Activated T-cell treated with anti-CD3 and anti-CD28 coated beads for 24 hours (primary cell): ENCODE data around the gene NTM.

Source experiments
- DNase-seq: peaks from one replicate; pipeline ENCODE4 v3.0.0-alpha.2; 2020; ENCODE audit warnings: low read depth

The NTM gene

DNA sequence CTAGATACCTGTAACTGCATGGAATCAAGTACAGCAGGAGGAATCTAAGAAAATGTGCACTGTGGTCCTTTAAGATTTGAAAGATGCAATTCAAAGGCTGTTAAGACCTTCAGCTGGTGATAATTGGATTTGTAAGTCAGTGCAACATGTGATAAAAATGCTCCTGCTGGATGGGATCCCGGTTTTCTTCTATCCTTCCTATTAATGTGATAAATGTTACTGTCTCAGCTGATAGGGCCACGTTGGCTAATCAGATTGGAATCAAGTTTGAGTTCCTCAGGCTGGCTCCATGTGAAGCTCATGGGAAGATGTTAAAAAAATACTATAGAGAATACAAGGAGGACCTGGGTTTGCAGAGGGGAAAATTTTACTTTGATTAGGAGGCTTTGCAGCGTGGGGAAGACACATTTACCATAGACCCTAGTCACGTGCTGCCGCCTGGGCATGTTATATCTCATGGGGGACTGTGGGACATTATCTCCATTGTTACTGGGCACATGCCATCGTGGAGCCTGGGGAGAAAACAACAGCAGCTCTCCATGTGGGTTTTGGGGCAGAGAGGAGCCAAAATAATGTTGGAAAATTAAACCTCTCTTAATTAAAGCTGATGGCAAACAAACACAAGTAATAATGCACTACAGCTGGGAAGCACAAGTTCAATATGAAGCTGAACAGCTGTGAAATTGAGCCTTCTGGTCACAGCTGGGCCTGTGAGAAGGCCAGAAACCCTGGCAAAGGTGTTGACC lies 652.5 kb downstream of the NTM start:
- DNase-seq, result no peak

DNA sequence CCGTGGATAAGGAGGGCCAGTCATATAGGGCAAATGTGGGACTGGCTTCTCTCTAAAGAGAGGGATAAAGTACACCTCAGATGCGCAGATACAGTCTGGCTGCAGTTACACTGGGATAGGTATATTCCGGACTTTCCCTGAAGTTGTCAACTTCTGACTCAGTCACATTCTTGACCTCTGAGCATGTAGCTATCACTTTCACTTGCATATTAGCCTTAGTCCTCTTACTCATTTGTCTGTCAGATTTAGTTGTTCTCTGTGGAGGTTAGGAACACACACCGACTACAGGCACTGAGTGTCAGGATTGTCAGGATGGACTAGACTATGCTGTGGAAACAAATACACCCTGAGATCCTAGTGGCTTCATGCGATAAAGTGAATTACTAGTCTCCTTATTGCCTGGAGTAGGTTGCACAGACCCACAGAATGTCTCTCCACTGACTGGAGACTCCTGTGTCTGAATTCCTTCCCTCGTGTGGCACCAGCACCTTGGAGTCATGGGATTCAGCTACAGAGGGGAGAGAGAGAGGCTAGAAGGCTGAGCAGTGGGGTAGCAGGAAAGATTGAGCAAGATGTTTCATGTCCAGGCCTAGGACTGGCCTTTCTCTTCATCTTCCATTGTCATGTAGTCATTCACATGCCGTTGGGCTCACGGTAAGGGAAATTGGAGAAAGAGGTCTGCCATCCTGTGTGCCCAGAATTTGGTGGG lies 654.3 kb downstream of the NTM start:
- no peak for DNase-seq

- DNase-seq, result no peak
These were observed 656.3 kb downstream of the NTM start for GRCh38 chr11:132026746-132027145.

- no peak for DNase-seq
These were observed 658.2 kb downstream of the NTM start for GRCh38 chr11:132028380-132029240.

GRCh38 chr11:132030896-132031295 lies 660.5 kb downstream of the NTM start:
- DNase-seq, result no peak

GRCh38 chr11:132032555-132032954 lies 662.1 kb downstream of the NTM start:
- DNase-seq, result no peak

GRCh38 chr11:132033051-132033450 lies 662.6 kb downstream of the NTM start:
- no peak for DNase-seq

DNA sequence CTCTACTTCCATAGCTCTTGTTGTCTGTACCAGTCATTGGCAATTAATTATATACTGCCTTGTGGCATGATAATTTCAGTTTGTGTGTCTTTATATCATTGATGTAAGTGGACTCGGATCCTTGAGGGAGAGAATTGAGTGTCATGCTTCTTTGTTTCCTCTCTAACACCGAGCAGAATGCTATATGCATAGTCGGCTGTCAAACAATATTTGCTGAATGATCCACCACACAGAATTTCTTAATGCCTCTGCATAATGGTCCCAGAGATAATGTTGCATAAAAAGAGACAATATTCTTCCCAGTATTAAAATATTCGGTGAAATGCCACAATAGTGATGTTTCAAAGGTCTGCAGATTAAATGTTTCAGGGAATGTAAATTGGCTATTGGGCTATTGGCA lies 664.8 kb downstream of the NTM start:
- DNase-seq, result no peak

- no peak for DNase-seq
These were observed 665.4 kb downstream of the NTM start for GRCh38 chr11:132035766-132036165.

- no peak for DNase-seq
These were observed 665.8 kb downstream of the NTM start for GRCh38 chr11:132036220-132036619.

DNA sequence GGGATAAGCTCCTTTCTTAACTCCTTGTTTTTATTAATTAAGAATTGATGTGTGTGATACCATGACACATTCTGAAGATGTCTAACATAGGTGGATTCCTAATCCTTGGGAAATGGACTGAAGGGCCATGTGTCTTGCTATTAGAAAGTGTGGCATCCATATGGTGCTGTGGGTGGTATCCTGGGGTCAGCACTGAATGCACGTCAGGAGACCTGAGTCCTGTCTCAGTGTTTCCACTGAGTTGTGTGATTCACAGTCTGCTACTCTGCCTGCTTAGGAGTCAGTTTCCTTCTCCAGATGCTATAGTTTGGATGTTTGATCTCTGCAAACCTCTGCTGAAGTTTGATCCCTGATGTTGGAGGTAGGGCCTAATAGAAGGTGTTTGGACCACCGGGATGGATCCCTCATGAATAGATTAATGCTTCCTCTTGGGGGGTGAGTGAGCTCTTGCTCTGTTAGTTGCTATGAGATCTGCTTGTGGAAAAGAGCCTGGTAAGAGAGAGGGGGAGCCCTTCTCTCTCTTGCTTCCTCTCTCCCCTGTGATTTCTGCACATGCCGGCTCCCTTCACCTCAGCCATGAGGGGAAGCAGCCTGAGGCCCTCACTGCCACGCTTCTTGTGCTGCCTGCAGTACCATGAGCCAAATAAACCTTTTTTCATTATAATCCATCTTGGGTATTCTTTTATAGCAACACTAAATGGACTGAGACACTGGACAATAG lies 666.5 kb downstream of the NTM start:
- DNase-seq, result no peak

GRCh38 chr11:132037467-132037862 lies 667.0 kb downstream of the NTM start:
- DNase-seq, result no peak

DNA sequence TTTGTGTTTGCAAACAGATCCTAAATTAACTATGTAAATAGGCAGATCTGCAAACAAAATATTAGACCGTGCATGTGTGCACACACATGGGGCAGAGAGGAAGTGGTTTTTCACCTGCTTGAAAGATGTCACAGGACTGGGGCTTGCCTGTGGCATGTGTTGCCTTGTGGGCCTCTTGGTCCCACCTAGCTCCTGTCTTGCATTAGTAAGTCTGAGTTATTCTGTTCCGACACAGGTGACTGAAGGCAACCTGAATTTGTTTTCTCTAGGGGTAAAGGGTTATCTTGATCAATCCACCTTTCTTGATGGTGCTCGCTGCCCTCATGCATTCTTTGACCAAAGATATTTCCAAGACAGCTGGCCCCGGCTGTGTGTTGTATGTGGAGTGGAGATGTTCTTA lies 667.5 kb downstream of the NTM start:
- no peak for DNase-seq

- no peak for DNase-seq
These were observed 669.1 kb downstream of the NTM start for GRCh38 chr11:132039521-132039920.

GRCh38 chr11:132042296-132042695 lies 671.9 kb downstream of the NTM start:
- no peak for DNase-seq

GRCh38 chr11:132043714-132044113 lies 673.3 kb downstream of the NTM start:
- no peak for DNase-seq

DNA sequence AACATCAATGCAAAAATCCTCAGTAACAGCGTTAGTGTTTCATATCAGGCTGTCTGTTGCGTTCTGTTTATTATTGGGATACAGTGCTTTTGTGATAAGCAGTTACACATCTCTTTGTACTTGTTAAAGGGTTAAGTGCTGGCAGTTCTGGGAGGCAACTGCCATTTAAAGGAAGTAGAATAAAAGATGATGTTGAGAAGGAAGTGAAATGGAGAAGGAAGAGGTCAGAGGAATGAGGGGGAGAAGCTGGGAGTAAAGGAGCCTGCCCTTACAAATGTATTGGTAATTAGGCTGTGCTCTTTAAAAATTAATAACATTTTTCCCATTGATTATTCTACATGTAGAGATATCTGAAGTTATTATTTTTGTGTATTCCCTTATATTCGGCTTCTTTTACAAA lies 674.7 kb downstream of the NTM start:
- no peak for DNase-seq

- no peak for DNase-seq
These were observed 676.0 kb downstream of the NTM start for GRCh38 chr11:132046288-132046865.

DNA sequence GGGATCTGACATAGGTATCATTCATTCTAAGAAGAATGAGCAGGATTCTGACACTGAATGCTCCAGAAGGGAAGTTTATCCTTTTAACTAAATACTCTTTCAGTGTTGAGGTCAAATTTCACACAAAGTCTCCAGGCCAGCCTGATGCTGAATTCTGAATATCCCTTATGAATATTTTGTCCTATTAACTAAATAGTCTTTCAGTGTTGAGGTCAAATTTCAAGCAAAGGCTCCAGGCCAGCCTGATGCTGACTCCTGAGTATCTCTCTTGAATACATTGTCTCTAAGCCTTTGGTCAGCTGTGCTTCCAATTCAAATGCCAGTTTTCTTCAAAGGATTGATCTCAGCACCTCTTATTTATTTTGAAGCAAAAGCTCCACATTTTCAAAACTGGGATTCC lies 676.8 kb downstream of the NTM start:
- DNase-seq, result no peak

DNA sequence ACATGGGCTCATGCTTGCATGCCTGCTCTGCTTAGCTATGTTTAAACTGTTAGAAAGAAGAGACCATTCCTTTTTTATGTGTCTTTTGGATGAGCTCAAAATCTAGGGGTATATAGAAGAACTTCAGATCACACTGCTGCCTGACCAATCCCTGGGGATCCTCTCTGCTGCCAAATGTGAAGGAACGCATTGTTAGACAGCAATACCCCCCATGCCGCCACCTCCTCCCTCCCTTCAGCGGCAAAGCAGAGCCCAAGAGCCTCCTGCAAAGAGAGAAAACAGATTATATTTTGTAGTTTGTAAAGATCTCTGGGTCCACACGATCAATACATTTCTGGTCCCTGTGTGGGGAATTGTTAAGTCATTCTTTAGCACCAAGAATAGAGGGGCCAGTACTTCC lies 677.6 kb downstream of the NTM start:
- no peak for DNase-seq

DNA sequence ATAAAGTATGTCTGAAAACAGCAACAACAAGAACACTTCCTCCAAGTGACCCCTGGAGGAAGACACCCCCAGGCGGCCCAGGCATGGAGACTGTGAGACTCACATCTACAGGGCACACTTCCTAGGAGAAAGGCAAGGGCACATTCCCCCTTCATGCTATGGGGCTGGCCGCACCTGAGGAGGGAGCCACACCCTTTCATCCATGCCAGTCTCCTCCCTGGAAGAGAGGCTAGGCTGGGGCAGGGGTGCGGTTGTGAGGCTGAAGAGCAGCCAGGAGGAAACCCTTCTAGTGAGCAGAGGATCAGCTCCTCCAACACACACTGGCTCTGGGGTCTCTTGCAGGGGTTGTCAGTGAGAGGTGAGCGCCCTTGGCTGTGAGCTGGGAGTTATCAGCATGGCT lies 678.8 kb downstream of the NTM start:
- DNase-seq, result no peak

DNA sequence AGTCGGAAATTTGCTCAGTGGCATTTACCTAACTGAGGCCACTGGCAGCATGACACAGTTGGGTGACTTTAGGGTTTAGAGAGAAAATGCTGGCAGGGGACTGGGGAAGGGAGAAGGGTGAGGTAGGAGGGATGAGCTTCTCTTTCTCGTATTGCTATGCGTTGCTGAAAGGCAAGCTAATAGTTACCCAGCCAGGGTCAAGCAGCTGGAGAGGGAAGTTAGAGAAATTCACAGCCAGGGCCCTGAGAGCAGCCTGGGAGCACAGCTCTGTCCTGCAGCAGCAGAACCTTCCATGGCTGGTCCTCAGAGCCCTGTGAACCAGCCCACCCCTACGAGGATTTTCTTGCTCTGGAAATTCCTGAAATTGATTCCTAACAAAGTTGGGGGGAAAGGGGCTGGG lies 679.6 kb downstream of the NTM start:
- DNase-seq, result no peak
